Mammary epithelial cell (primary cell): ENCODE results near the gene KNCN.

Experiments
- CTCF ChIP-seq, 2 donors: IDR thresholded peaks in 1 of 2; conservative IDR thresholded peaks in 1 of 2; 2 replicates each; pipeline ENCODE4 v1.5.1; 2011 to 2012; ENCODE audit warnings: inconsistent platforms in 2 of 2, low read length in 2 of 2, mild to moderate bottlenecking in 2 of 2, control low read depth in 1 of 2, low read depth in 1 of 2; ENCODE audit not compliant: insufficient read depth in 1 of 2; ENCODE audit errors: extremely low read depth in 1 of 2
- EZH2 ChIP-seq: IDR thresholded peaks from 2 replicates; pipeline ENCODE4 v1.6.1; 2012; ENCODE audit warnings: low read length, inconsistent platforms, borderline replicate concordance

- TF ChIP-seq EZH2: no peak
- TF ChIP-seq CTCF (conservative IDR thresholded peaks at IDR 0.05 in 1 of 2, IDR thresholded peaks at IDR 0.05 in 1 of 2; ENCODE audit: extremely low read depth in 1 of 2, insufficient read depth in 1 of 2, low read depth in 1 of 2, low read length in 2 of 2): no peak
These were observed 41.4 kb upstream of the KNCN start for GRCh38 chr1:46592823-46593222.
